GM12872 (cell line): ENCODE measurements around the gene TBC1D22A.

Experiments used
- CTCF ChIP-seq: IDR thresholded peaks from 3 replicates; pipeline ENCODE4 v1.5.1; 2011; ENCODE audit warnings: low read depth, mild to moderate bottlenecking, low read length, moderate library complexity; ENCODE audit not compliant: insufficient read depth

The TBC1D22A gene

GRCh38 chr22:47035425-47035881, 273.0 kb downstream of the TBC1D22A start:
- no peak for TF ChIP-seq CTCF

GRCh38 chr22:47036352-47036751, 273.9 kb downstream of the TBC1D22A start:
- TF ChIP-seq CTCF: no peak

- TF ChIP-seq CTCF: no peak
Observed at GRCh38 chr22:47036936-47037485, 274.6 kb downstream of the TBC1D22A start.

- no peak for TF ChIP-seq CTCF
Observed at GRCh38 chr22:47038206-47038835, 275.9 kb downstream of the TBC1D22A start.

- TF ChIP-seq CTCF: no peak
Observed at GRCh38 chr22:47039356-47039755, 276.9 kb downstream of the TBC1D22A start.

- no peak for TF ChIP-seq CTCF
Observed at GRCh38 chr22:47040486-47041270, 278.2 kb downstream of the TBC1D22A start.

- TF ChIP-seq CTCF: no peak
Observed at GRCh38 chr22:47041271-47042115, 279.0 kb downstream of the TBC1D22A start.
